ENCODE data around the gene NREP. TPM values are rescaled to one million over a fixed set of nuclear protein-coding genes. Genes with fewer than 3 reads are reported as not detected.

Gene NREP
- total RNA-seq, 1 experiment from 2014 or later = 163 TPM

GRCh38 chr5:111728941-111729340, 28.1 kb downstream of the NREP start:
- H3K9ac ChIP-seq (ENCODE audit: extremely low read depth, insufficient read length, low read length) = no peak overlapping the region
- no peaks in the 10 kb centered on the region for H3K27me3 Mint-ChIP-seq (ENCODE audit: low read depth)
- H3K36me3 Mint-ChIP-seq (ENCODE audit: insufficient read depth in 1 of 3, low read depth in 3 of 3) = peaks cover 51 to 75% (median 68%) of the 10 kb centered on the region in 3 experiments
- no peaks in the 10 kb centered on the region for H3K27me3 ChIP-seq (ENCODE audit: insufficient read depth, low read length)
- H3K14ac ChIP-seq (ENCODE audit: insufficient read depth, low read length) = no peak overlapping the region
- H2AFZ ChIP-seq (ENCODE audit: low read length) = no peak overlapping the region
- no peaks in the 10 kb centered on the region for H4K20me1 ChIP-seq (ENCODE audit: control insufficient read depth, insufficient read depth, insufficient read length)
- H3K79me2 ChIP-seq (ENCODE audit: insufficient read depth, low read length) = no peaks in the 10 kb centered on the region
- H3T11ph ChIP-seq (ENCODE audit: low read length) = no peak overlapping the region
- no peak overlapping the region for H4K91ac ChIP-seq (ENCODE audit: insufficient read length, low read depth, low read length)
- no peak overlapping the region for H3K27ac ChIP-seq (ENCODE audit: insufficient read length, low read depth, low read length)
- TF ChIP-seq CTCF (conservative IDR thresholded peaks at IDR 0.05) = no peak
- no peak overlapping the region for H2BK120ac ChIP-seq (ENCODE audit: low read depth, low read length, poor library complexity, severe bottlenecking)
- H3K27ac Mint-ChIP-seq = no peak overlapping the region; a peak in 1 of 7 replicates
- H2BK20ac ChIP-seq (ENCODE audit: low read depth, low read length, poor library complexity, severe bottlenecking) = no peak overlapping the region
- no peak overlapping the region for H2BK5ac ChIP-seq (ENCODE audit: insufficient read length, low read length)
- H3K4me1 Mint-ChIP-seq = no peaks in the 10 kb centered on the region
- no peak overlapping the region for H3K4me2 ChIP-seq (ENCODE audit: insufficient read depth, insufficient read length, low read length)
- no peaks in the 10 kb centered on the region for H3K9me3 Mint-ChIP-seq
- no peak overlapping the region for H2AK5ac ChIP-seq (ENCODE audit: insufficient read length, low read length)
- H3K4ac ChIP-seq (ENCODE audit: low read depth, low read length) = no peak overlapping the region
- WGBS (ENCODE audit: extremely low coverage, insufficient read length, low lambda C conversion rate) = no CpG with 5 or more reads among the region's 3 CpGs
- H3K9me3 ChIP-seq (ENCODE audit: control insufficient read depth, low read depth, low read length) = no peaks in the 10 kb centered on the region
- no peak overlapping the region for H2BK12ac ChIP-seq (ENCODE audit: insufficient read length, low read depth, low read length)
- H3K23me2 ChIP-seq (ENCODE audit: insufficient read length, low read depth, low read length, poor library complexity, severe bottlenecking) = no peaks in the 10 kb centered on the region
- no peak overlapping the region for H3K18ac ChIP-seq (ENCODE audit: insufficient read length, low read depth, low read length)
- H3K79me1 ChIP-seq (ENCODE audit: insufficient read depth, low read depth, low read length, poor library complexity, severe bottlenecking) = no peaks in the 10 kb centered on the region
- H4K8ac ChIP-seq (replicated peaks; ENCODE audit: insufficient read length, low read depth, low read length) = no peak overlapping the region
- H3K56ac ChIP-seq (ENCODE audit: insufficient read length, low read depth, low read length) = no peak overlapping the region
- no peak for DNase-seq
- H2BK15ac ChIP-seq (ENCODE audit: low read depth, low read length) = no peak overlapping the region
- H4K5ac ChIP-seq (ENCODE audit: insufficient read length, low read depth, low read length) = no peak overlapping the region
- H3K4me1 ChIP-seq (ENCODE audit: insufficient read depth, low read length) = no peaks in the 10 kb centered on the region
- no peak overlapping the region for H3K4me3 Mint-ChIP-seq
- no peak overlapping the region for H3K23ac ChIP-seq (ENCODE audit: insufficient read length, low read depth, low read length)
